H1 (cell line): ENCODE data around the gene RBBP9. TPM values are rescaled to one million over a fixed set of nuclear protein-coding genes. Genes with fewer than 3 reads are reported as not detected.

Experiments used
- BACH1 ChIP-seq: IDR thresholded peaks from 2 replicates; pipeline ENCODE4 v1.6.1; 2012; ENCODE audit warnings: low read length, improper control_type of control experiment
- BCL11A ChIP-seq, 2 experiments: IDR thresholded peaks; one replicate each; pipeline ENCODE4 v1.6.1; 2011; ENCODE audit warnings: low read depth in 2 of 2, low read length in 2 of 2, mild to moderate bottlenecking in 2 of 2
- CHD7 ChIP-seq: fragments of 300-600 bp; sonication (generic); IDR thresholded peaks from 2 replicates; pipeline ENCODE4 v1.7.1; 2012; ENCODE audit warnings: low read length, moderate library complexity, mild to moderate bottlenecking, inconsistent platforms; ENCODE audit not compliant: insufficient replicate concordance
- HDAC2 ChIP-seq, 2 experiments: fragments of 300-600 bp in 1 of 2; sonication (generic) in 1 of 2; IDR thresholded peaks; 2 replicates each; pipeline ENCODE4 v1.6.1; 2011 to 2012; ENCODE audit warnings: low read depth in 2 of 2, low read length in 2 of 2, mild to moderate bottlenecking in 2 of 2, moderate library complexity in 2 of 2, borderline replicate concordance in 1 of 2, inconsistent platforms in 1 of 2
- KDM5A ChIP-seq: fragments of 200-600 bp; IDR thresholded peaks from 2 replicates; pipeline ENCODE4 v1.7.1; 2012; ENCODE audit warnings: mild to moderate bottlenecking, low read length, inconsistent platforms, mixed read lengths
- RAD21 ChIP-seq, 2 experiments: IDR thresholded peaks in 1 of 2; conservative IDR thresholded peaks in 1 of 2; 2 replicates each; pipeline ENCODE4 v1.6.1; 2011; ENCODE audit warnings: low read depth in 2 of 2, low read length in 2 of 2, improper control_type of control experiment in 1 of 2, inconsistent platforms in 1 of 2, mild to moderate bottlenecking in 1 of 2, moderate library complexity in 1 of 2
- RBBP5 ChIP-seq: IDR thresholded peaks from 2 replicates; pipeline ENCODE4 v1.7.1; 2012; ENCODE audit warnings: low read depth, mild to moderate bottlenecking, inconsistent platforms, low read length, moderate library complexity, borderline replicate concordance
- ZNF274 ChIP-seq: IDR thresholded peaks from 2 replicates; pipeline ENCODE4 v1.7.0; 2012; ENCODE audit warnings: low read length, borderline replicate concordance; ENCODE audit errors: extremely low read depth
- polyA plus RNA-seq, 7 experiments: library from polyadenylated mRNA; depleted of rRNA in 3 of 7; stranded (reverse) in 5 of 7; unstranded in 2 of 7; fragments of >200 nt in 5 of 7; fragments of 200-250 nt in 2 of 7; gene quantifications; 1 replicate in 5 of 7; 2 replicates in 1 of 7; 4 replicates in 1 of 7; pipeline versions ENCODE4 v1.2.1 to v1.2.3, GENCODE V29; 2011 to 2013; ENCODE audit warnings: missing spikeins in 2 of 7, mixed read lengths in 2 of 7
- total RNA-seq: library from RNA; stranded (reverse); fragmentation: NEBNext Ultra II Directional; extraction: Animal tissue kit (Norgen Biotek cat#: 25700); gene quantifications from 2 replicates; pipeline ENCODE4 v1.2.1, GENCODE V29; 2021

RBBP9 gene
- total and polyA plus RNA-seq, 2 of the 8 experiments (the other 6 are each of a cell fraction or from before 2014, with no cell fraction given): 9.5 to 13.5 TPM

GRCh38 chr20:18545566-18545965, 48.5 kb upstream of the RBBP9 start (continued):
- TF ChIP-seq CHD7 (no peak), RBBP5 (no peak), RAD21 (IDR thresholded peaks at IDR 0.05 in 1 of 2, conservative IDR thresholded peaks at IDR 0.05 in 1 of 2; ENCODE audit: low read depth in 2 of 2, low read length in 2 of 2) (no peak), HDAC2 (IDR thresholded peaks at IDR 0.05; ENCODE audit: borderline replicate concordance in 1 of 2, low read depth in 2 of 2, low read length in 2 of 2) (no peak), BACH1 (no peak), ZNF274 (no peak), KDM5A (no peak), BCL11A (IDR thresholded peaks at IDR 0.05; ENCODE audit: low read depth in 2 of 2, low read length in 2 of 2) (no peak)
